A549 (cell line): Measurements from ENCODE around the gene SMG6.

ENCODE experiments used
- CBX2 ChIP-seq: fragments of 200-600 bp; sonication (generic); IDR thresholded peaks from 2 replicates; pipeline ENCODE4 v1.6.1; 2016; ENCODE audit warnings: low read depth, mild to moderate bottlenecking, borderline replicate concordance
- CEBPB ChIP-seq, 2 experiments: fragments of >200 bp in 1 of 2; sonication (Bioruptor Twin) in 1 of 2; formaldehyde crosslinking in 1 of 2; IDR thresholded peaks; 2 replicates each; pipeline ENCODE4 v1.6.1; 2012 to 2016
- CTCF ChIP-seq: fragments of >200 bp; sonication (Bioruptor Twin); formaldehyde crosslinking; IDR thresholded peaks from 3 replicates; pipeline ENCODE4 v1.5.1; 2016
- E2F6 ChIP-seq: IDR thresholded peaks from 2 replicates; pipeline ENCODE4 v1.6.1; 2012; ENCODE audit warnings: low read depth, borderline replicate concordance
- EHF ChIP-seq: fragments of 250-450 bp; sonication (Bioruptor Pico); IDR thresholded peaks from 2 replicates; pipeline ENCODE4 v1.5.0; 2020; ENCODE audit warnings: mild to moderate bottlenecking
- ELK1 ChIP-seq: fragments of 150-350 bp; IDR thresholded peaks from 2 replicates; pipeline ENCODE4 v1.6.1; 2014; ENCODE audit warnings: low read depth, mild to moderate bottlenecking, low read length
- EP300 ChIP-seq, 2 experiments: fragments of >200 bp; sonication (Bioruptor Twin); formaldehyde crosslinking; IDR thresholded peaks; 2 replicates in 1 of 2; 3 replicates in 1 of 2; pipeline ENCODE4 v1.6.1; 2016 to 2017
- ESRRA ChIP-seq: fragments of 150-350 bp; IDR thresholded peaks from 2 replicates; pipeline ENCODE4 v1.6.1; 2014; ENCODE audit warnings: mild to moderate bottlenecking, low read length, borderline replicate concordance
- HOXB5 ChIP-seq: fragments of 250-450 bp; sonication (Bioruptor Pico); IDR thresholded peaks from 2 replicates; pipeline ENCODE4 v1.5.0; 2020; ENCODE audit warnings: mild to moderate bottlenecking, moderate library complexity
- JUN ChIP-seq, 2 experiments: fragments of >200 bp; sonication (Bioruptor Twin); formaldehyde crosslinking; IDR thresholded peaks; 2 replicates in 1 of 2; 3 replicates in 1 of 2; pipeline ENCODE4 v1.6.1; 2016 to 2017
- MAX ChIP-seq: IDR thresholded peaks from 2 replicates; pipeline ENCODE4 v1.6.1; 2012
- MAZ ChIP-seq: fragments of 150-350 bp; IDR thresholded peaks from 2 replicates; pipeline ENCODE4 v1.6.1; 2014; ENCODE audit warnings: antibody characterized with exemption, low read depth, low read length, borderline replicate concordance
- POLR2A ChIP-seq: IDR thresholded peaks from 2 replicates; pipeline ENCODE4 v1.6.1; 2012; ENCODE audit warnings: mild to moderate bottlenecking, low read length

GRCh38 chr17:2107050-2107449 lies 196.5 kb downstream of the SMG6 start:
- no peak for TF ChIP-seq JUN (IDR thresholded peaks at IDR 0.05)
- TF ChIP-seq CTCF, result no peak
- no peak for TF ChIP-seq CEBPB (IDR thresholded peaks at IDR 0.05)
- TF ChIP-seq ELK1, result no peak
- TF ChIP-seq EHF, result no peak
- no peak for TF ChIP-seq CBX2
- TF ChIP-seq POLR2A, result no peak
- TF ChIP-seq MAX, result no peak
- TF ChIP-seq EP300 (IDR thresholded peaks at IDR 0.05), result no peak
- no peak for TF ChIP-seq MAZ
- TF ChIP-seq ESRRA, result no peak
- no peak for TF ChIP-seq HOXB5 (CRISPR knock-in tag)
- TF ChIP-seq E2F6, result no peak
